ENCODE data around the gene DLX5. TPM values are rescaled to one million over a fixed set of nuclear protein-coding genes. Genes with fewer than 3 reads are reported as not detected.

The DLX5 gene
- total RNA-seq, 1 donor from 2014 or later, result not detected

DNA sequence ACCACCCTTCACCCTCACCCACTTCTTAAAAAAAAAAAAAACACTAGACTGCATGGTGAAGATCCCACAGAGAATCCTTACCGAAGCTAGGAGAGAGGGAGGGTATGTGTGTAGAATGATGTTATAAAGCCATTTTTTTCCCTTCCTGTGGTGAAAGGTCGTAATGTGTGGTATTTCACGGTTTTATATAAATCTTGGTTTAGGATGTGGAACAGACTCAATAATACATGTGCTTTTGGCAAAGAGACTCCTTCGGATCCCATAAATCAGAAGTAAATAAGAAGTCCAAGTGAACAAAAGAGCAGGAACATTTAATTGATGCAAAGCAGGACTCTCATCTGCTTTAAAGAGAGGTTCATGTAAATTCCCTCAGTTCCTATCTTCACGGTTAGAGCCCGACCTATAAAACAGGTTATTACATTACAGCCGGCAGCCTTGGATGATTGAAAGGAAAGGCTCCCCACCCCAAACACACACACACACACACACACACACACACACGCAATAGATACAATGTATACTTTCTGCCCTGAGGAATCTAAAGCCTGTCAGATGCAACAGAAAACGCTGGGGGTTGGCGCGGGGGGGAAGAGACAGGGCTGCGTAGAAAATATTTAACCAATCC, 8.8 kb downstream of the DLX5 start:
- Histone ChIP-seq H3K27ac (no peak overlapping the region), H3K9me3 (no peaks in the 10 kb centered on the region), H3K4me3 (peak overlapping the region in 1 of 2 donors; percentile 23), H3K27me3 (peaks cover 34% of the 10 kb centered on the region), H3K4me1 (peaks cover 0 to 15% of the 10 kb centered on the region in 2 donors), H3K36me3 (no peaks in the 10 kb centered on the region)
- TF ChIP-seq, protein P1, sequence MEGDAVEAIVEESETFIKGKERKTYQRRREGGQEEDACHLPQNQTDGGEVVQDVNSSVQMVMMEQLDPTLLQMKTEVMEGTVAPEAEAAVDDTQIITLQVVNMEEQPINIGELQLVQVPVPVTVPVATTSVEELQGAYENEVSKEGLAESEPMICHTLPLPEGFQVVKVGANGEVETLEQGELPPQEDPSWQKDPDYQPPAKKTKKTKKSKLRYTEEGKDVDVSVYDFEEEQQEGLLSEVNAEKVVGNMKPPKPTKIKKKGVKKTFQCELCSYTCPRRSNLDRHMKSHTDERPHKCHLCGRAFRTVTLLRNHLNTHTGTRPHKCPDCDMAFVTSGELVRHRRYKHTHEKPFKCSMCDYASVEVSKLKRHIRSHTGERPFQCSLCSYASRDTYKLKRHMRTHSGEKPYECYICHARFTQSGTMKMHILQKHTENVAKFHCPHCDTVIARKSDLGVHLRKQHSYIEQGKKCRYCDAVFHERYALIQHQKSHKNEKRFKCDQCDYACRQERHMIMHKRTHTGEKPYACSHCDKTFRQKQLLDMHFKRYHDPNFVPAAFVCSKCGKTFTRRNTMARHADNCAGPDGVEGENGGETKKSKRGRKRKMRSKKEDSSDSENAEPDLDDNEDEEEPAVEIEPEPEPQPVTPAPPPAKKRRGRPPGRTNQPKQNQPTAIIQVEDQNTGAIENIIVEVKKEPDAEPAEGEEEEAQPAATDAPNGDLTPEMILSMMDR (IDR thresholded peaks at IDR 0.05), result no peak
- intact Hi-C loops (cut with DNase I), result no loop called here
- no peak for DNase-seq (ENCODE audit: low spot score in 2 of 2)

DNA sequence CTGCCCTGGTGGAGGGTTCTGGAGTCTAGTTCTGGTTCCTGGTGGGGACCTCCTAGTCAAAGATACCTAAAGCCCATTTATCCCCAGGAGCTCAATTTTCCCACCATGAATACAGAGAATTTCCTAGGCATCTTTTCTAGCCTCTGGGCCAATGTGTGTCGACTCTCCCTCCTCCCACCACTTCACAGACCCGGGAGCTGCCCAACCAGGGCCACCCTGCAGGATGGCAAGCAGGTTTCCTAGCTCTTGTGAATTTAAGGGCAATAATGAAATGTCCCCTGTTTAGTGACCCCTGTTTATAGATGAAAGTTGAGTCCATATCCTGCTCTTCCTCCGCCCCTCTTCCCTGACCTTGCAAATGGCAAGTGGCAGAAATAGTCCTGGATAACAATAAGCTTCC, 9.4 kb downstream of the DLX5 start:
- Histone ChIP-seq H3K27me3 (peaks cover 31% of the 10 kb centered on the region), H3K36me3 (no peaks in the 10 kb centered on the region), H3K9me3 (no peaks in the 10 kb centered on the region), H3K27ac (no peak overlapping the region), H3K4me1 (peaks cover 0 to 15% of the 10 kb centered on the region in 2 donors), H3K4me3 (no peak overlapping the region)
- intact Hi-C loops (cut with DNase I), result no loop called here
- DNase-seq (ENCODE audit: low spot score in 2 of 2), result no peak
- TF ChIP-seq, protein P1 (IDR thresholded peaks at IDR 0.05), result no peak

DNA sequence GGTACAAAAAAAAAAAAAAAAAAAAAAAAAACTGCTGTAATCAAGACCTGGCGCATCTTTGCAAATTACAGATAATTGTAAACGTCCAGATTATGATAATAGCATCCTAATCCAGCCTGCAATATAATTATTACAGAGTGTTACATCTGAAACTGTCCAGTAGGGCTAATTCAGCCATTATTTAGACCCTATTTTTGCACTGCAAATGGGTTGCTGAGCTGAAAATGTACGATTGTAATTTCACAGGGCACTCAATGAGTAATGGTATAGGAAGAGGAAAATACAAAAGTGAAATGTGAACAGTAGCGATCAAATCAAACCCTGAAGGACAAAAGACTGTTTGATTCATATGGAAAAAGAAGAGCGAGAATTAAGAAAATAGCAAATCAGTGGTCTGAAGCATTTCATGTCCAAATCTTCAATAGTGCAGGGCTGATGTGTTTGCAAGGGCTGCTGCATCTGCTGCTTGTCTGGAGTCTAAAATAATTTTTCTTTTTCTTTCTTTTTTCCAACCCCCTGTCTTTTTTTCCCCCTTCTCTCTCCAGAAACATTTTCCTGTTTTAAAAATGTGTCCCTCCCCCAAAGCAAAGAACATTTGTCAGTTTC, 10.4 kb downstream of the DLX5 start:
- Histone ChIP-seq H3K36me3 (no peaks in the 10 kb centered on the region), H3K4me3 (no peak overlapping the region), H3K27me3 (peaks cover 36% of the 10 kb centered on the region), H3K4me1 (peaks cover 0 to 15% of the 10 kb centered on the region in 2 donors), H3K27ac (no peak overlapping the region), H3K9me3 (no peaks in the 10 kb centered on the region)
- intact Hi-C loops (cut with DNase I), result no loop called here
- DNase-seq (ENCODE audit: low spot score in 2 of 2), result no peak
- TF ChIP-seq, protein P1 (IDR thresholded peaks at IDR 0.05), result no peak

DNA sequence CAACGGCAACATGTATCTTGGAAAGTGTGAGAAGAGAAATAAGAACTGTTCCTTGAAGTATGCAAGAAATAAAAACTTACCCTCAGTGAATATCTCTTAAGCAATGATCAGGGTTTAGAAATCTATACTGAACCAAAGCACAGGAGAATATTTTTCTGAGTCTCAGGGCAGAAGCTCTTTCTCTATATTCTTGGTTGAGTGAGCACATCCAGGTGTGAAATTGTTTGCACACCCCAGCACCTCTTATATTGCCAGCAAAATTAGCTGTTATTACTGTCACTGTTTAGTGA, 10.8 kb downstream of the DLX5 start:
- Histone ChIP-seq H3K27me3 (peaks cover 36% of the 10 kb centered on the region), H3K4me1 (peaks cover 0 to 15% of the 10 kb centered on the region in 2 donors), H3K9me3 (no peaks in the 10 kb centered on the region), H3K36me3 (no peaks in the 10 kb centered on the region), H3K4me3 (no peak overlapping the region), H3K27ac (no peak overlapping the region)
- intact Hi-C loops (cut with DNase I), result no loop called here
- DNase-seq (ENCODE audit: low spot score in 2 of 2), result no peak
- TF ChIP-seq, protein P1 (IDR thresholded peaks at IDR 0.05), result no peak

DNA sequence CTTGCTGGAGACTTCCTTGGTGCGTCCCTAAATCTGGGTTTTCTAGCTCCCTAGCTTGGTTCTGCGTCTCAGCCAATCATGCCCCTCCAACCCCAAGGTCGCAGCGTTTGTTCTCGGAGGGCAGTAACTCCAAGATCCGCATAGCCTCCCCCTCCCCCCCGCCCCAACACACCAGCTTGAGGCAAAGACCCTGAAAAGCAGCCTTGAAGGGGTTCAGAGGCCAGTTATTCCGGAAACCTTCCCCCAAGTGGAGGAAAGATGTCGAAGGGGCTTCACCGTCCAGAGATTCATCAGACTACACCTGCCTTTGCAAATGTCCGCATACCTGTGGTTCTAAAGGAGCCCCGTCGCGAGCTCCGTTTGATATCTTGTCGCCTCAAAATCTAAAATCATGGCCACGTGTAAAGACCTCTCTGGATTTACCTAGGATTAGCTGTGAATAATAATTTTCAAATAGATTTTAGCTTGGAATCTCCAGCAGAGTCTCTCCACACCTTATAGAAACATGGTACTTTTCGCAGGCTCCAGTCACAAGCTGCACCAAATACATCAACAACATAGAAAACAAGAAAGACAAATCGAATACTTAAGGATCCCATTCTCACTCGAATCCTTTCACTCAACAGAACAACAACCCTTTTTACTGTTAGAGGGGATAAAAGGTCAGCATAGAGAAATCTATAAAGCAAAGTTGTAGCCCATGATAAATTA, 11.3 kb downstream of the DLX5 start:
- H3K27me3 ChIP-seq, result peaks cover 34% of the 10 kb centered on the region
- no peaks in the 10 kb centered on the region for H3K36me3 ChIP-seq
- DNase-seq (ENCODE audit: low spot score in 2 of 2), result no peak
- H3K9me3 ChIP-seq, result no peaks in the 10 kb centered on the region
- H3K4me3 ChIP-seq, result no peak overlapping the region
- intact Hi-C loops (cut with DNase I), result no loop called here
- H3K27ac ChIP-seq, result no peak overlapping the region
- TF ChIP-seq, protein P1 (IDR thresholded peaks at IDR 0.05), result no peak
- H3K4me1 ChIP-seq, result peaks cover 0 to 15% of the 10 kb centered on the region in 2 donors

Measured in ascending aorta (tissue), 2 donors.